Esophagus squamous epithelium (tissue), 5 donors: ENCODE results near the gene NTN3. TPM values are rescaled to one million over a fixed set of nuclear protein-coding genes. Genes with fewer than 3 reads are reported as not detected.

Experiments used
- DNase-seq: peaks from one replicate; lab custom pipeline; 2025; lab: John Stamatoyannopoulos, UW
- H3K27ac ChIP-seq, 4 donors: fragments of 200-600 bp; sonication (generic); one replicate each; pipeline ENCODE4 v1.5.1; 2016 to 2019; ENCODE audit warnings: mild to moderate bottlenecking in 1 of 4
- H3K27me3 ChIP-seq, 4 donors: fragments of 200-600 bp; sonication (generic); 1 replicate in 3 of 4; 2 replicates in 1 of 4; pipeline versions ENCODE4 v1.5.1 to v1.6.0; 2017 to 2021; ENCODE audit warnings: antibody characterized with exemption in 1 of 4
- H3K36me3 ChIP-seq, 3 donors: fragments of 200-600 bp; sonication (generic); one replicate each; pipeline ENCODE4 v1.5.1; 2016 to 2019
- H3K4me1 ChIP-seq, 3 donors: fragments of 200-600 bp; sonication (generic); one replicate each; pipeline ENCODE4 v1.5.1; 2017 to 2019
- H3K4me3 ChIP-seq, 4 donors: fragments of 200-600 bp; sonication (generic); 1 replicate in 3 of 4; 2 replicates in 1 of 4; pipeline ENCODE4 v1.5.1; 2016 to 2019; ENCODE audit warnings: mild to moderate bottlenecking in 2 of 4, moderate library complexity in 1 of 4
- H3K9me3 ChIP-seq, 3 donors: fragments of 200-600 bp; sonication (generic); one replicate each; pipeline ENCODE4 v1.5.1; 2016 to 2019
- POLR2A ChIP-seq, 4 donors: fragments of 450-650 bp; IDR thresholded peaks; one replicate each; pipeline ENCODE4 v1.6.1; 2017; ENCODE audit warnings: antibody characterized with exemption in 4 of 4, mild to moderate bottlenecking in 4 of 4, moderate library complexity in 3 of 4
- WGBS, 2 donors: methylation state at CpG; one replicate each; pipeline ENCODE4 v1.1.5; 2018; 5-methylcytosine and 5-hydroxymethylcytosine counted together
- intact Hi-C: fragments of 100-400 bp; cut with DNase I; formaldehyde crosslinking; loops from one replicate; pipeline ENCODE4 v1.15.0; 2022
- total RNA-seq, 4 donors: library from RNA; depleted of rRNA; stranded (reverse); fragments of >200 nt; gene quantifications; one replicate each; pipeline ENCODE4 v1.1.0, GENCODE V29; 2016
- TF ChIP-seq, protein P1 (sequence below), 6 experiments: fragments of 450-650 bp in 4 of 6; fragments of 200-600 bp in 2 of 6; sonication (generic) in 2 of 6; IDR thresholded peaks; one replicate each; pipeline ENCODE4 v1.5.1; 2016 to 2019; ENCODE audit warnings: antibody characterized with exemption in 6 of 6, mild to moderate bottlenecking in 4 of 6, moderate library complexity in 4 of 6
- donor health status: DM: yes; HTN: yes; CAD: no.

NTN3 gene
- total RNA-seq, 4 donors from 2014 or later: 0.38 TPM; not detected in 3

DNA sequence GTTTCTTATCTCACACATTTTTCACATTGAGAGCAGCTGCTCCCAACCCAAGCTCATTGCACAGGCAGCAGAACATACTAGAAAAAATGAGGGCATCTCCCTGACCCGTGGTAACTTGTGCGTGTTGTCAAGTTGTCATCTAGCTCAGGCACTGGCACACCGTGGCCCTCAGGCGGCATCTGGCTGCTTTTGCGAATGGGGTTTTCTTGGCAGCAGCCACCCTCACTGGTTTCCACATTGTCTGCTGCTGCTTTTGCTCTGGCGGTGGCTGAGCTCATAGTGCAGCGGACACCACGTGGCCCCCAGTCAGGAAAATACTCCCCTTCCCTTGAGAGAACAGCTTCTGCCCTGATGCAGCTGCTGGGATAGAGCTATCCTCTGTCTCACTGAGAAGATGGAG lies 20.6 kb upstream of the NTN3 start:
- no peak for DNase-seq
- TF ChIP-seq, protein P1, sequence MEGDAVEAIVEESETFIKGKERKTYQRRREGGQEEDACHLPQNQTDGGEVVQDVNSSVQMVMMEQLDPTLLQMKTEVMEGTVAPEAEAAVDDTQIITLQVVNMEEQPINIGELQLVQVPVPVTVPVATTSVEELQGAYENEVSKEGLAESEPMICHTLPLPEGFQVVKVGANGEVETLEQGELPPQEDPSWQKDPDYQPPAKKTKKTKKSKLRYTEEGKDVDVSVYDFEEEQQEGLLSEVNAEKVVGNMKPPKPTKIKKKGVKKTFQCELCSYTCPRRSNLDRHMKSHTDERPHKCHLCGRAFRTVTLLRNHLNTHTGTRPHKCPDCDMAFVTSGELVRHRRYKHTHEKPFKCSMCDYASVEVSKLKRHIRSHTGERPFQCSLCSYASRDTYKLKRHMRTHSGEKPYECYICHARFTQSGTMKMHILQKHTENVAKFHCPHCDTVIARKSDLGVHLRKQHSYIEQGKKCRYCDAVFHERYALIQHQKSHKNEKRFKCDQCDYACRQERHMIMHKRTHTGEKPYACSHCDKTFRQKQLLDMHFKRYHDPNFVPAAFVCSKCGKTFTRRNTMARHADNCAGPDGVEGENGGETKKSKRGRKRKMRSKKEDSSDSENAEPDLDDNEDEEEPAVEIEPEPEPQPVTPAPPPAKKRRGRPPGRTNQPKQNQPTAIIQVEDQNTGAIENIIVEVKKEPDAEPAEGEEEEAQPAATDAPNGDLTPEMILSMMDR (IDR thresholded peaks at IDR 0.05): no peak
- TF ChIP-seq POLR2A (IDR thresholded peaks at IDR 0.05): no peak
- intact Hi-C loops: no loop called here

DNA sequence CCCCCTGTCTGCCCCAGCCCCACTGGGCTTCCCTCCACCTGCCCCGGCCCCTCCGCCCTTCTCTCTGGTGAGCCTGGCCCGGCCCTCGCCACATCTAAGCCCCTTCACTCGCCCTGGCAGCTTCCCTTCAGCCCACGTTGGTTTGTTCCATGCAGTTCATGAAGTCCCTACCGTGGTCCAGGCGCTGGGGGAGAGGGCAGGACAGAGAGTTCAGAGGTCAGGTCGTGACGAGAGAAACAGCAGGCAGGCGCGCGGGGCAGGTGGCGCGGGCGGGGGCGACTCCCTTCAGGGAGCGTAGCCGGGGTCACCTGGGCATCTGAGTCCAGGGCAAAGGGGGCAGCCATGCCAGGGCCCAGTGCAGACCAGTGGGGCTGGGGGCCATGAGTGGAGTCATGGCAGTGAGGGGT lies 20.1 kb upstream of the NTN3 start:
- intact Hi-C loops: no loop called here
- H3K27me3 ChIP-seq: no peaks in the 10 kb centered on the region
- TF ChIP-seq POLR2A (IDR thresholded peaks at IDR 0.05): no peak
- TF ChIP-seq, protein P1 (IDR thresholded peaks at IDR 0.05): no peak
- H3K27ac ChIP-seq: no peak overlapping the region
- 91% methylated on average over 13 of the region's 19 CpGs; no CpG with 5 or more reads in 1 of the 2 donors for WGBS, 2 donors
- H3K4me3 ChIP-seq: no peak overlapping the region
- no peaks in the 10 kb centered on the region for H3K4me1 ChIP-seq
- H3K36me3 ChIP-seq: peaks cover 9 to 96% (median 15%) of the 10 kb centered on the region in 3 donors
- no peaks in the 10 kb centered on the region for H3K9me3 ChIP-seq
- DNase-seq: no peak

More for the DNA sequence above, 20.6 kb upstream of the NTN3 start:
- Histone ChIP-seq H3K4me1 (no peaks in the 10 kb centered on the region), H3K27me3 (no peaks in the 10 kb centered on the region), H3K36me3 (peaks cover 9 to 96% (median 16%) of the 10 kb centered on the region in 3 donors), H3K4me3 (no peak overlapping the region), H3K27ac (no peak overlapping the region), H3K9me3 (no peaks in the 10 kb centered on the region)
- 93% methylated on average over 2 of the region's 8 CpGs; no CpG with 5 or more reads in 1 of the 2 donors for WGBS, 2 donors

DNA sequence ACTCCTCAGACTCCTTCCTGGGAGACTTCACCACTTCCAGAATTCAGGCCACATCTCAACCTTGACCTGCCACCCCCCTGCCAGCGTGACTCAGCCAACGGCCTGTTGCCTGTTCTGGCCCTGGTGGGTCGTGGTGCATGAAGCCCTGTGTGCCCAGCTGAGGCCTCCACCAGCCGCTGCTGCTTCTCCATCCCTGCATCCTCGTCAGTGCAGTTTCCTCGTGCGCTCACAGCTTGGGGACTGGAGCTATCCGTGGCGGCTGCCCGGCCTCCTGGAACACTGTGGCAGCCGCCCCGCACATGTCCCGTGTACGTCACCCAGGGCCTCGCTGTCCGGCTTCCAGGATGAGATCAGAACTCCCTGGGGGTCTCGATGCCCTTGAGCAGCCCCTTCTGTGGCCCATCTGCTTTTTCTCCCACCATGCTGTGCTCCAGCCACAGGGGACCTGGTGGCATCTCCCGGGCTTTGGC lies 19.2 kb upstream of the NTN3 start:
- H3K9me3 ChIP-seq: no peaks in the 10 kb centered on the region
- no peak overlapping the region for H3K27ac ChIP-seq
- no peaks in the 10 kb centered on the region for H3K27me3 ChIP-seq
- H3K36me3 ChIP-seq: peaks cover 9 to 96% (median 12%) of the 10 kb centered on the region in 3 donors
- H3K4me3 ChIP-seq: no peak overlapping the region
- no peak for DNase-seq
- intact Hi-C loops: no loop called here
- TF ChIP-seq, protein P1 (IDR thresholded peaks at IDR 0.05): no peak
- TF ChIP-seq POLR2A (IDR thresholded peaks at IDR 0.05): no peak
- WGBS, 2 donors: 93 to 98% methylated on average over 11 to 17 of the region's 18 CpGs
- no peaks in the 10 kb centered on the region for H3K4me1 ChIP-seq

DNA sequence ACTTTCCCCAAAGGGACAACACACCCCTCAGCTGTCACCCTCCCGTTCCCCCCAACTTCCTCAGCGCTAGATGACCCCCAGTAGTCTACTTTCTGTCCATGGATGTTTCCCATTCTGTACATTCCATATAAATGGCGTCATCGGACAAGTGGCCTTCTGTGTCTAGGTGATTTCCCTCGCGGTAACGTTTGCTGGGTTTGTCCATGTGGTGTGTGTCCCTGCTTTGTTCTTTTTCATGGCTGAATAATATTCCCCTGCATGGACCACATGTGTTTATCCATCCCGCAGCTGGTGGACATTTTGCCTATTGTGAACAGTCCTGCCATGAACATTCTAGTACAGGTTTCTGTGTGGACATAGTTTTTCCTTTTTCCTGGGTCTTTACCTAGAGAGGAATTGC lies 18.4 kb upstream of the NTN3 start:
- intact Hi-C loops: no loop called here
- no peak for DNase-seq
- no peaks in the 10 kb centered on the region for H3K27me3 ChIP-seq
- no peak overlapping the region for H3K4me3 ChIP-seq
- no peak overlapping the region for H3K27ac ChIP-seq
- H3K9me3 ChIP-seq: no peaks in the 10 kb centered on the region
- 91 to 97% methylated on average over 8 of the region's 8 CpGs for WGBS, 2 donors
- TF ChIP-seq, protein P1 (IDR thresholded peaks at IDR 0.05): no peak
- no peak for TF ChIP-seq POLR2A (IDR thresholded peaks at IDR 0.05)
- H3K36me3 ChIP-seq: peaks cover 9 to 94% (median 12%) of the 10 kb centered on the region in 3 donors
- no peaks in the 10 kb centered on the region for H3K4me1 ChIP-seq

DNA sequence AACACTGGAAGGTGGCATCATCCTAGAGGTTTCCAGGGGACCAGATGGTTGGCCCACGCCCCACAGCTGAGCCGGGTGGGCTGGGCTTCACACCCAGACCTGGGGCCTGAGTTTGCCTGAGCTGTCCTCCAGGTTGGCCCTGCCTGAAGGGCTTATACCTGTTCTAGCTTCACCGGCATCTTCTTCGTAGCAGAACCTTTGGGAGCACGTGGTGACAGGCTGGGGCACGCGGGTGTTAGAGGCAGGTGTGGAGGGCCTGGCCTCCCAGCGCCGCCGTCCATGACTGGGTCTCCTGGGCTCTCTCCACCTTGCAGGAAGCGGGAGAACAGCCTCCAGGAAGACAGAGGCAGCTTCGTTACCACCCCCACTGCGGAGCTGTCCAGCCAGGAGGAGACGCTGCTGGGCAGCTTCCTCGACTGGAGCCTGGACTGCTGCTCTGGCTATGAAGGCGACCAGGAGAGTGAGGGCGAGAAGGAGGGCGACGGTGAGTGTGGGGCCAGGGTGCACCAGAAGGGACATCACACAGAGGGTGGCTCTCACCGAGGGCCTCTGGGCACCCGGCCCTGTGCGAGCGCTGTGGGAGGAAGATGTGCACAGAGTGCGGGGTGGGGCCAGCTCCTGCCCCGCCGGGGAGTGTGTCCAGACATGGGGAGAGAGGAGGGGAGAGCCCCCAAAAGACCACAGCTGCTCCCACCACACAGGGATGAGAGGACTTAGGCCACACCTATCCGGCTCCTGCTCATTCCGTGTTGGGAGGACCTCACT lies 15.8 kb upstream of the NTN3 start:
- Histone ChIP-seq H3K4me1 (peaks cover 7 to 17% (median 11%) of the 10 kb centered on the region in 3 donors), H3K36me3 (peaks cover 0 to 71% (median 5%) of the 10 kb centered on the region in 3 donors), H3K4me3 (no peak overlapping the region), H3K9me3 (no peaks in the 10 kb centered on the region), H3K27me3 (no peaks in the 10 kb centered on the region), H3K27ac (no peak overlapping the region)
- intact Hi-C loops: no loop called here
- TF ChIP-seq POLR2A (IDR thresholded peaks at IDR 0.05): no peak
- 71 to 82% methylated on average over 7 to 9 of the region's 28 CpGs for WGBS, 2 donors
- no peak for DNase-seq
